HEK293 (cell line): ENCODE measurements around the gene ME2.

Source experiments
- EGR2 ChIP-seq: fragments of 450-650 bp; formaldehyde crosslinking; IDR thresholded peaks from 2 replicates; pipeline ENCODE4 v1.5.1; 2016; ENCODE audit warnings: low read depth, missing biosample characterization, missing genetic modification characterization
- GLIS1 ChIP-seq: fragments of 450-650 bp; formaldehyde crosslinking; IDR thresholded peaks from 2 replicates; pipeline ENCODE4 v1.5.1; 2016; ENCODE audit warnings: missing biosample characterization, missing genetic modification characterization
- KLF10 ChIP-seq: fragments of 450-650 bp; IDR thresholded peaks from 2 replicates; pipeline ENCODE4 v1.5.1; 2018; ENCODE audit warnings: missing biosample characterization, mild to moderate bottlenecking, missing genetic modification characterization
- KLF9 ChIP-seq: fragments of 450-650 bp; formaldehyde crosslinking; IDR thresholded peaks from 2 replicates; pipeline ENCODE4 v1.5.1; 2016; ENCODE audit warnings: missing biosample characterization, missing genetic modification characterization, low read depth
- OVOL3 ChIP-seq: fragments of 450-650 bp; formaldehyde crosslinking; IDR thresholded peaks from 2 replicates; pipeline ENCODE4 v1.5.1; 2016; ENCODE audit warnings: missing biosample characterization, missing genetic modification characterization
- PRDM10 ChIP-seq: fragments of 450-650 bp; formaldehyde crosslinking; IDR thresholded peaks from 2 replicates; pipeline ENCODE4 v1.5.1; 2016; ENCODE audit warnings: missing biosample characterization, missing genetic modification characterization
- PRDM4 ChIP-seq: fragments of 450-650 bp; formaldehyde crosslinking; IDR thresholded peaks from 2 replicates; pipeline ENCODE4 v1.5.1; 2017; ENCODE audit warnings: missing biosample characterization, missing genetic modification characterization
- SCRT2 ChIP-seq: fragments of 450-650 bp; formaldehyde crosslinking; IDR thresholded peaks from 2 replicates; pipeline ENCODE4 v1.5.1; 2016; ENCODE audit warnings: missing biosample characterization, missing genetic modification characterization
- SP7 ChIP-seq: fragments of 450-650 bp; formaldehyde crosslinking; IDR thresholded peaks from 2 replicates; pipeline ENCODE4 v1.5.1; 2016; ENCODE audit warnings: missing biosample characterization, missing genetic modification characterization
- YY1 ChIP-seq: fragments of 450-650 bp; formaldehyde crosslinking; IDR thresholded peaks from 2 replicates; pipeline ENCODE4 v1.5.1; 2018; ENCODE audit warnings: missing biosample characterization, missing genetic modification characterization
- ZBTB20 ChIP-seq: fragments of 450-650 bp; formaldehyde crosslinking; IDR thresholded peaks from 2 replicates; pipeline ENCODE4 v1.5.1; 2016; ENCODE audit warnings: missing biosample characterization, missing genetic modification characterization
- ZBTB7A ChIP-seq: fragments of 450-650 bp; formaldehyde crosslinking; IDR thresholded peaks from 2 replicates; pipeline ENCODE4 v1.5.1; 2016; ENCODE audit warnings: low read depth, missing biosample characterization, missing genetic modification characterization
- ZFHX2 ChIP-seq: fragments of 450-650 bp; formaldehyde crosslinking; conservative IDR thresholded peaks from 2 replicates; pipeline ENCODE4 v1.5.1; 2016; ENCODE audit warnings: missing biosample characterization, missing genetic modification characterization
- ZFP37 ChIP-seq: fragments of 450-650 bp; formaldehyde crosslinking; IDR thresholded peaks from 2 replicates; pipeline ENCODE4 v1.5.1; 2016; ENCODE audit warnings: missing biosample characterization, missing genetic modification characterization
- ZNF138 ChIP-seq: fragments of 450-650 bp; formaldehyde crosslinking; IDR thresholded peaks from 2 replicates; pipeline ENCODE4 v1.5.1; 2016; ENCODE audit warnings: missing biosample characterization, missing genetic modification characterization, borderline replicate concordance
- ZNF157 ChIP-seq: fragments of 450-650 bp; formaldehyde crosslinking; IDR thresholded peaks from 2 replicates; pipeline ENCODE4 v1.5.1; 2016; ENCODE audit warnings: missing biosample characterization, missing genetic modification characterization
- ZNF2 ChIP-seq: fragments of 450-650 bp; formaldehyde crosslinking; IDR thresholded peaks from 2 replicates; pipeline ENCODE4 v1.5.1; 2016; ENCODE audit warnings: missing biosample characterization, missing genetic modification characterization
- ZNF239 ChIP-seq: fragments of 450-650 bp; formaldehyde crosslinking; IDR thresholded peaks from 2 replicates; pipeline ENCODE4 v1.5.1; 2016; ENCODE audit warnings: missing biosample characterization, missing genetic modification characterization
- ZNF266 ChIP-seq: fragments of 450-650 bp; formaldehyde crosslinking; IDR thresholded peaks from 2 replicates; pipeline ENCODE4 v1.5.1; 2016; ENCODE audit warnings: missing biosample characterization, missing genetic modification characterization, low read depth
- ZNF302 ChIP-seq: fragments of 450-650 bp; formaldehyde crosslinking; IDR thresholded peaks from 2 replicates; pipeline ENCODE4 v1.5.1; 2016; ENCODE audit warnings: missing biosample characterization, missing genetic modification characterization, low read depth
- ZNF335 ChIP-seq: fragments of 450-650 bp; formaldehyde crosslinking; conservative IDR thresholded peaks from 2 replicates; pipeline ENCODE4 v1.5.1; 2016; ENCODE audit warnings: missing biosample characterization, missing genetic modification characterization
- ZNF341 ChIP-seq: fragments of 450-650 bp; formaldehyde crosslinking; IDR thresholded peaks from 2 replicates; pipeline ENCODE4; 2016; ENCODE audit warnings: low read depth, missing biosample characterization, missing genetic modification characterization
- ZNF354C ChIP-seq: fragments of 450-650 bp; formaldehyde crosslinking; IDR thresholded peaks from 2 replicates; pipeline ENCODE4 v1.5.1; 2016; ENCODE audit warnings: missing biosample characterization, missing genetic modification characterization, low read depth, borderline replicate concordance
- ZNF366 ChIP-seq: fragments of 450-650 bp; formaldehyde crosslinking; conservative IDR thresholded peaks from 2 replicates; pipeline ENCODE4 v1.5.1; 2016; ENCODE audit warnings: missing biosample characterization, missing genetic modification characterization
- ZNF473 ChIP-seq: fragments of 450-650 bp; formaldehyde crosslinking; IDR thresholded peaks from 2 replicates; pipeline ENCODE4 v1.5.1; 2017; ENCODE audit warnings: missing biosample characterization, missing genetic modification characterization
- ZNF610 ChIP-seq: fragments of 450-650 bp; formaldehyde crosslinking; IDR thresholded peaks from 2 replicates; pipeline ENCODE4 v1.5.1; 2016; ENCODE audit warnings: missing biosample characterization, missing genetic modification characterization, borderline replicate concordance
- ZNF658 ChIP-seq: fragments of 450-650 bp; formaldehyde crosslinking; IDR thresholded peaks from 2 replicates; pipeline ENCODE4; 2016; ENCODE audit warnings: missing biosample characterization, missing genetic modification characterization
- ZNF704 ChIP-seq: fragments of 450-650 bp; formaldehyde crosslinking; IDR thresholded peaks from 2 replicates; pipeline ENCODE4 v1.5.1; 2016; ENCODE audit warnings: missing biosample characterization, missing genetic modification characterization
- ZNF747 ChIP-seq: fragments of 450-650 bp; formaldehyde crosslinking; IDR thresholded peaks from 2 replicates; pipeline ENCODE4 v1.5.1; 2016; ENCODE audit warnings: missing biosample characterization, missing genetic modification characterization
- ZXDB ChIP-seq: fragments of 450-650 bp; formaldehyde crosslinking; IDR thresholded peaks from 2 replicates; pipeline ENCODE4 v1.5.1; 2016; ENCODE audit warnings: missing biosample characterization, missing genetic modification characterization
- TF ChIP-seq, protein P1 (sequence below): fragments of 450-650 bp; formaldehyde crosslinking; IDR thresholded peaks from 2 replicates; pipeline ENCODE4 v1.5.1; 2016; ENCODE audit warnings: missing biosample characterization, missing genetic modification characterization

Gene ME2

GRCh38 chr18:50878345-50879301 is at the start of gene ME2 (continued):
- TF ChIP-seq, protein P1, sequence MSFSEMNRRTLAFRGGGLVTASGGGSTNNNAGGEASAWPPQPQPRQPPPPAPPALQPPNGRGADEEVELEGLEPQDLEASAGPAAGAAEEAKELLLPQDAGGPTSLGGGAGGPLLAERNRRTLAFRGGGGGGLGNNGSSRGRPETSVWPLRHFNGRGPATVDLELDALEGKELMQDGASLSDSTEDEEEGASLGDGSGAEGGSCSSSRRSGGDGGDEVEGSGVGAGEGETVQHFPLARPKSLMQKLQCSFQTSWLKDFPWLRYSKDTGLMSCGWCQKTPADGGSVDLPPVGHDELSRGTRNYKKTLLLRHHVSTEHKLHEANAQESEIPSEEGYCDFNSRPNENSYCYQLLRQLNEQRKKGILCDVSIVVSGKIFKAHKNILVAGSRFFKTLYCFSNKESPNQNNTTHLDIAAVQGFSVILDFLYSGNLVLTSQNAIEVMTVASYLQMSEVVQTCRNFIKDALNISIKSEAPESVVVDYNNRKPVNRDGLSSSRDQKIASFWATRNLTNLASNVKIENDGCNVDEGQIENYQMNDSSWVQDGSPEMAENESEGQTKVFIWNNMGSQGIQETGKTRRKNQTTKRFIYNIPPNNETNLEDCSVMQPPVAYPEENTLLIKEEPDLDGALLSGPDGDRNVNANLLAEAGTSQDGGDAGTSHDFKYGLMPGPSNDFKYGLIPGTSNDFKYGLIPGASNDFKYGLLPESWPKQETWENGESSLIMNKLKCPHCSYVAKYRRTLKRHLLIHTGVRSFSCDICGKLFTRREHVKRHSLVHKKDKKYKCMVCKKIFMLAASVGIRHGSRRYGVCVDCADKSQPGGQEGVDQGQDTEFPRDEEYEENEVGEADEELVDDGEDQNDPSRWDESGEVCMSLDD (tag by site-specific recombination): peak; percentile 84
- no peak for TF ChIP-seq YY1 (tag by site-specific recombination)
- TF ChIP-seq ZNF610: peak; percentile 72; the same call in 1 of the 2 replicates
- peak; percentile 92 for TF ChIP-seq ZFP37 (tag by site-specific recombination)
- TF ChIP-seq PRDM10: peak; percentile 68
- peak; percentile 92 for TF ChIP-seq ZBTB20 (tag by site-specific recombination)
- peak; percentile 84 for TF ChIP-seq SP7 (tag by site-specific recombination)
- no peak for TF ChIP-seq ZNF354C (tag by site-specific recombination)
- TF ChIP-seq PRDM4: peak; percentile 56
- peak; percentile 91 for TF ChIP-seq ZXDB (tag by site-specific recombination)
- no peak for TF ChIP-seq ZNF239
- peak; percentile 47; the same call in 1 of the 2 replicates for TF ChIP-seq OVOL3 (tag by site-specific recombination)
- no peak for TF ChIP-seq ZNF138 (tag by site-specific recombination)
- no peak for TF ChIP-seq ZNF747 (tag by site-specific recombination)
- peak; percentile 98 for TF ChIP-seq ZNF335
- no peak for TF ChIP-seq ZNF704 (tag by site-specific recombination)
- no peak for TF ChIP-seq ZNF157 (tag by site-specific recombination)
- no peak for TF ChIP-seq SCRT2 (tag by site-specific recombination)
- TF ChIP-seq KLF9 (tag by site-specific recombination): peak; percentile 85
- TF ChIP-seq ZBTB7A (tag by site-specific recombination): peak; percentile 86
- peak; percentile 89 for TF ChIP-seq GLIS1 (tag by site-specific recombination)
- peak; percentile 69 for TF ChIP-seq ZFHX2 (tag by site-specific recombination)
- TF ChIP-seq ZNF302 (tag by site-specific recombination): no peak
- peak; percentile 74 for TF ChIP-seq ZNF366 (tag by site-specific recombination)
- TF ChIP-seq EGR2: peak; percentile 53; the same call in 1 of the 2 replicates
- no peak for TF ChIP-seq ZNF658 (tag by site-specific recombination)
- TF ChIP-seq KLF10: peak; percentile 39; the same call in 1 of the 2 replicates
- TF ChIP-seq ZNF2 (tag by site-specific recombination): peak; percentile 81
- TF ChIP-seq ZNF473 (tag by site-specific recombination): no peak
- TF ChIP-seq ZNF341 (tag by site-specific recombination): peak; percentile 58
- TF ChIP-seq ZNF266 (tag by site-specific recombination): no peak
